Parathyroid adenoma (tissue), 2 donors: ENCODE measurements around the gene ART5.

Experiments used
- H2AFZ ChIP-seq: fragments of 300-600 bp; sonication (generic); one replicate; pipeline ENCODE4 v1.7.0; 2017; ENCODE audit warnings: antibody characterized with exemption, mild to moderate bottlenecking
- H3K27ac ChIP-seq: fragments of 300-600 bp; sonication (generic); one replicate; pipeline ENCODE4 v1.7.0; 2017
- H3K27me3 ChIP-seq: fragments of 300-600 bp; sonication (generic); one replicate; pipeline ENCODE4 v1.7.0; 2017; ENCODE audit warnings: low read length; ENCODE audit not compliant: control insufficient read depth, insufficient read depth
- H3K36me3 ChIP-seq: fragments of 300-600 bp; sonication (generic); one replicate; pipeline ENCODE4 v1.7.0; 2017; ENCODE audit warnings: low read length; ENCODE audit not compliant: control insufficient read depth, insufficient read depth
- H3K4me1 ChIP-seq: fragments of 300-600 bp; sonication (generic); one replicate; pipeline ENCODE4 v1.7.0; 2017; ENCODE audit warnings: control low read depth
- H3K4me2 ChIP-seq: fragments of 300-600 bp; sonication (generic); one replicate; pipeline ENCODE4 v1.7.0; 2017; ENCODE audit warnings: low read length
- H3K4me3 ChIP-seq: fragments of 300-600 bp; sonication (generic); one replicate; pipeline ENCODE4 v1.7.0; 2017; ENCODE audit warnings: low read depth, low read length
- H3K79me2 ChIP-seq: fragments of 300-600 bp; sonication (generic); one replicate; pipeline ENCODE4 v1.7.0; 2017; ENCODE audit warnings: control low read depth
- H3K9ac ChIP-seq: fragments of 300-600 bp; sonication (generic); one replicate; pipeline ENCODE4 v1.7.0; 2017; ENCODE audit warnings: mild to moderate bottlenecking
- H3K9me3 ChIP-seq: fragments of 300-600 bp; sonication (generic); one replicate; pipeline ENCODE4 v1.7.0; 2017; ENCODE audit warnings: low read length; ENCODE audit not compliant: control insufficient read depth
- CTCF ChIP-seq: fragments of 300-600 bp; sonication (generic); IDR thresholded peaks from one replicate; pipeline ENCODE4 v1.7.0; 2017; ENCODE audit warnings: antibody characterized with exemption, mild to moderate bottlenecking
- donor health status: primary hyperparathyroidism.

The ART5 gene

GRCh38 chr11:3684129-3684818, 42.5 kb upstream of the ART5 start:
- Histone ChIP-seq H3K27me3 (no peaks in the 10 kb centered on the region), H3K9me3 (no peaks in the 10 kb centered on the region), H2AFZ (no peak overlapping the region), H3K27ac (no peak overlapping the region), H3K9ac (no peak overlapping the region), H3K4me3 (no peak overlapping the region), H3K36me3 (no peaks in the 10 kb centered on the region), H3K79me2 (no peaks in the 10 kb centered on the region), H3K4me1 (no peaks in the 10 kb centered on the region), H3K4me2 (no peak overlapping the region)
- TF ChIP-seq CTCF = no peak

GRCh38 chr11:3683039-3683438, 41.2 kb upstream of the ART5 start:
- Histone ChIP-seq H3K4me1 (no peaks in the 10 kb centered on the region), H3K27ac (no peak overlapping the region), H3K27me3 (no peaks in the 10 kb centered on the region), H3K4me2 (no peak overlapping the region), H3K9ac (no peak overlapping the region), H3K36me3 (no peaks in the 10 kb centered on the region), H2AFZ (no peak overlapping the region), H3K4me3 (no peak overlapping the region), H3K79me2 (no peaks in the 10 kb centered on the region), H3K9me3 (no peaks in the 10 kb centered on the region)
- TF ChIP-seq CTCF = no peak

GRCh38 chr11:3679077-3679476, 37.3 kb upstream of the ART5 start:
- H3K27me3 ChIP-seq = no peaks in the 10 kb centered on the region
- no peaks in the 10 kb centered on the region for H3K9me3 ChIP-seq
- no peak overlapping the region for H2AFZ ChIP-seq
- no peak overlapping the region for H3K4me2 ChIP-seq
- no peaks in the 10 kb centered on the region for H3K36me3 ChIP-seq
- H3K9ac ChIP-seq = no peak overlapping the region
- no peak overlapping the region for H3K4me3 ChIP-seq
- no peaks in the 10 kb centered on the region for H3K79me2 ChIP-seq
- H3K4me1 ChIP-seq = no peaks in the 10 kb centered on the region
- H3K27ac ChIP-seq = no peak overlapping the region
- TF ChIP-seq CTCF = no peak

GRCh38 chr11:3675971-3676370, 34.2 kb upstream of the ART5 start:
- Histone ChIP-seq H3K4me3 (no peak overlapping the region), H3K36me3 (no peaks in the 10 kb centered on the region), H3K27me3 (no peaks in the 10 kb centered on the region), H3K9ac (no peak overlapping the region), H3K4me1 (no peaks in the 10 kb centered on the region), H3K9me3 (no peaks in the 10 kb centered on the region), H3K79me2 (no peaks in the 10 kb centered on the region), H2AFZ (no peak overlapping the region), H3K4me2 (no peak overlapping the region), H3K27ac (no peak overlapping the region)
- TF ChIP-seq CTCF = no peak

- TF ChIP-seq CTCF = no peak
- no peaks in the 10 kb centered on the region for H3K9me3 ChIP-seq
- no peaks in the 10 kb centered on the region for H3K4me1 ChIP-seq
- H3K9ac ChIP-seq = no peak overlapping the region
- H3K79me2 ChIP-seq = no peaks in the 10 kb centered on the region
- H3K27me3 ChIP-seq = no peaks in the 10 kb centered on the region
- no peak overlapping the region for H3K4me3 ChIP-seq
- no peak overlapping the region for H3K27ac ChIP-seq
- H3K4me2 ChIP-seq = no peak overlapping the region
- H3K36me3 ChIP-seq = no peaks in the 10 kb centered on the region
- H2AFZ ChIP-seq = no peak overlapping the region
Measured at GRCh38 chr11:3674189-3674588, 32.4 kb upstream of the ART5 start.
